Measurements from ENCODE around the gene MBD5.

The MBD5 gene

DNA sequence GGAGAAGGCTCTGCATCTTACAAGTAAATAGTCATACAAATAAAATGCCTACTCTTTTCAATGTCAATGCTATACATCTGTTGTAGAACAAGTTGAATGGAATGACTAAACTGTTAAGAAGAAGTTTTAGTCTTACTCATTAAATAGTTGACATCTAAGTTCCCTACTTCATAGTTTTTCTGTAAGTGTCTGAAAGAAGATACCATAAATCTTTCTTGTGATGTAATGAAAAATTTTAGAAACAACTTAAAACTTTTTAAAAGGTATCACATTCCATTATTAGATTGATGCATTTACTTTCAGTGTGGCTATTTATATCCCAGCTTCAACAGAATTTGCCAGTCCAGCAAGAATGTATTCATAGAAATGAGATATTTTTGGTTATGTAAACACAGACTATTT, 438.5 kb downstream of the MBD5 start:
- Histone ChIP-seq H3K27me3 (ENCODE audit: insufficient read depth, low read length) (no peaks in the 10 kb centered on the region), H3K9ac (ENCODE audit: low read depth, low read length) (no peak overlapping the region), H3K36me3 (ENCODE audit: insufficient read depth, low read length) (no peaks in the 10 kb centered on the region), H3K27ac (ENCODE audit: low read depth, low read length) (no peak overlapping the region), H3K4me1 (ENCODE audit: insufficient read depth, low read length) (no peaks in the 10 kb centered on the region), H3K4me3 (ENCODE audit: low read length) (no peak overlapping the region), H3K9me3 (ENCODE audit: insufficient read depth, low read depth, low read length) (no peaks in the 10 kb centered on the region)

DNA sequence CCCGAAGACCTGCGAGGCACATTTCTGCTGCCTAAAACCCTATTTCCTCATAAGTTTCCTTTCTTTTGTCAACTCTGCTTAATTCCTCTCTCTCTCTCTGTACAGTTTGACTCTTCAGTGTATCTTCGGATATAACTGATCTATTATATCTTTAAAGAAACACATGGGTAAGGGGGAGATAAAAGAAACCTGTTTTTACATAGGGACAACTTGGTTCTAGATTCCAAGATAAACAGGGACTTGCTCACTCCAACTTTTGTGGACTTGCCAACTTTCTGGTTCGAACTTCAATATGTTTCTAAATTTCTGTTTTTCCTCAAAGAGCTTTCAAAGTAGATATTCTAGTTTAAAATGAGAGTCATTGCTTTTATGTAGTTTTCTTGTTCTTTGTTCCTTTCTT, 441.0 kb downstream of the MBD5 start:
- no peak overlapping the region for H3K9ac ChIP-seq (ENCODE audit: low read depth, low read length)
- no peaks in the 10 kb centered on the region for H3K36me3 ChIP-seq (ENCODE audit: insufficient read depth, low read length)
- H3K27ac ChIP-seq (ENCODE audit: low read depth, low read length), result no peak overlapping the region
- no peaks in the 10 kb centered on the region for H3K9me3 ChIP-seq (ENCODE audit: insufficient read depth, low read depth, low read length)
- 95% methylated on average over 3 of the region's 4 CpGs for WGBS
- no peaks in the 10 kb centered on the region for H3K27me3 ChIP-seq (ENCODE audit: insufficient read depth, low read length)
- H3K4me3 ChIP-seq (ENCODE audit: low read length), result no peak overlapping the region
- no peaks in the 10 kb centered on the region for H3K4me1 ChIP-seq (ENCODE audit: insufficient read depth, low read length)

DNA sequence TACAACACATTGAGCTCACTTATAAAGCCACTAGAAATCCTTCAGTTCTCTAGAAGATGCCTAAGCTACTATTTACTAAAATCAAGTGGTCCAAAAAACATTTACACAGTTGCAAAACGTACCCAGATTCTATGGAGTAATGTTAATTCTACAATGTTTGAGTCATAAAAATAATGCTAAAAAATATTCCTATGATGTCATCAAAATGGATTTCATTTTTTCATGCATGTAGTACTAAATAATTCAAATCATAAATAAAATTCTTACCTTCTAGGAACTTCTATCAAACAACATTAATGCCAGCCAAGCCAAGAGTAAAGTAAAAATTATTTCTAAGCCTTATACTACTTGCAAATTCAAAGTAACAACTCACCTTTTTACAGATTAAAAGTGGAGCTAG, 454.7 kb downstream of the MBD5 start:
- Histone ChIP-seq H3K27ac (ENCODE audit: low read depth, low read length) (no peak overlapping the region), H3K36me3 (ENCODE audit: insufficient read depth, low read length) (no peaks in the 10 kb centered on the region), H3K4me3 (ENCODE audit: low read length) (no peak overlapping the region), H3K9ac (ENCODE audit: low read depth, low read length) (no peak overlapping the region), H3K27me3 (ENCODE audit: insufficient read depth, low read length) (no peaks in the 10 kb centered on the region), H3K4me1 (ENCODE audit: insufficient read depth, low read length) (no peaks in the 10 kb centered on the region), H3K9me3 (ENCODE audit: insufficient read depth, low read depth, low read length) (no peaks in the 10 kb centered on the region)
- WGBS, result no CpG with 5 or more reads among the region's 1 CpG

DNA sequence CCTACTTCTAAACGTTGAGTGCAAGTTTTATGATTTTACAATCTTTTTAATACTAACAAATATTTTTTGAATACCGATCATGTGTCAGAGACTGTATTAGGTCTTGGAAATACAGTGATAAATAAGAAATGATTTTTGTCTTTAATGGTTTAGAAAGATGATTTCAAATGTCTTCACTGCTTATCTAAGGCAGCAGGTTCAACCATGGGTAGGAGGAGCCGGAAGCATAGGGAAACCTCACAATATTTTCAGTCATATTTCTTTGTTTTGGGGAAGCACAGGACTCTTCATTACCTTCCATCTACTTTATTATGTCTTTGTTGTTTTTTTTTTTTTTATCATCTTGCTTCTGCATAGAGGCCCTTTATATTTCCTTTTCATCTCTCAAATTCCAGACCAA, 458.5 kb downstream of the MBD5 start:
- Histone ChIP-seq H3K27me3 (ENCODE audit: insufficient read depth, low read length) (no peaks in the 10 kb centered on the region), H3K36me3 (ENCODE audit: insufficient read depth, low read length) (no peaks in the 10 kb centered on the region), H3K4me3 (ENCODE audit: low read length) (no peak overlapping the region), H3K9me3 (ENCODE audit: insufficient read depth, low read depth, low read length) (no peaks in the 10 kb centered on the region), H3K9ac (ENCODE audit: low read depth, low read length) (no peak overlapping the region), H3K27ac (ENCODE audit: low read depth, low read length) (no peak overlapping the region), H3K4me1 (ENCODE audit: insufficient read depth, low read length) (no peaks in the 10 kb centered on the region)
- 93% methylated on average over 3 of the region's 3 CpGs for WGBS

DNA sequence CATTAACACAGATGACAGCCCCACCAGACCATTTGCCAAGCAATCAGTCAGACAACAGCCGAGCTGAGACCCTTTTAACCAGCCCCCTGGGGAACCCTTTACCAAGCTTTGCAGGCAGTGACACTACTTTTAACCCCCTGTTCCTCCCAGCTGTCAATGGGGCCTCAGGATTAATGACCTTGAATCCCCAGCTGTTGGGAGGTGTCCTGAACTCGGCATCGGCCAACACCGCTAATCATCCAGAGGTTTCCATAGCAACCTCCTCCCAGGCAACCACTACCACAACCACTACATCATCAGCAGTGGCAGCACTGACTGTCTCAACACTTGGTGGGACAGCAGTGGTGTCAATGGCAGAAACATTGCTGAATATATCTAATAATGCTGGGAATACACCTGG, 462.8 kb downstream of the MBD5 start:
- H3K4me1 ChIP-seq (ENCODE audit: insufficient read depth, low read length), result no peaks in the 10 kb centered on the region; the same call in 1 of the 2 replicates
- 87% methylated on average over 4 of the region's 4 CpGs for WGBS
- no peaks in the 10 kb centered on the region for H3K9me3 ChIP-seq (ENCODE audit: insufficient read depth, low read depth, low read length)
- no peak overlapping the region for H3K4me3 ChIP-seq (ENCODE audit: low read length)
- no peaks in the 10 kb centered on the region for H3K36me3 ChIP-seq (ENCODE audit: insufficient read depth, low read length)
- no peak overlapping the region for H3K9ac ChIP-seq (ENCODE audit: low read depth, low read length)
- H3K27ac ChIP-seq (ENCODE audit: low read depth, low read length), result no peak overlapping the region
- no peaks in the 10 kb centered on the region for H3K27me3 ChIP-seq (ENCODE audit: insufficient read depth, low read length)

DNA sequence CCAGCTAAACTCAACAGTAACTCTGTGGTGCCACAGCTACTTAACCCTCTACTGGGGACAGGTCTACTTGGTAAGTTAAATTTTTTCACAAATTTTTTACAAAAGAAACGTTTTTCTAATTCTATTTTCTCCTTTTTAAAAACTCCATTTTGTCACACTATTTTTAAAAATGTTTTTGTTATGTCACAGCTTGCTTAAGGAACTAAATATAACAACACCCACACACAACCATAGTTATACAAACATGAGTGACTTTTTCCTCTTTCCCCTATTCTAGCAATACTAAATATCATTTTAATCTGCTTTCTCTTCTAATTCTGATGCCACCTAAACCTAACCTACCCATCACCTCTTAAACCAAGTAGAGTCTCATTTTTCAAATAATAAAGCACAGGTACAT, 463.2 kb downstream of the MBD5 start:
- Histone ChIP-seq H3K4me3 (ENCODE audit: low read length) (no peak overlapping the region), H3K27ac (ENCODE audit: low read depth, low read length) (no peak overlapping the region), H3K36me3 (ENCODE audit: insufficient read depth, low read length) (no peaks in the 10 kb centered on the region), H3K9me3 (ENCODE audit: insufficient read depth, low read depth, low read length) (no peaks in the 10 kb centered on the region), H3K27me3 (ENCODE audit: insufficient read depth, low read length) (no peaks in the 10 kb centered on the region), H3K9ac (ENCODE audit: low read depth, low read length) (no peak overlapping the region), H3K4me1 (ENCODE audit: insufficient read depth, low read length) (no peaks in the 10 kb centered on the region; the same call in 1 of the 2 replicates)
- WGBS, result 100% methylated on average over 1 of the region's 1 CpG

DNA sequence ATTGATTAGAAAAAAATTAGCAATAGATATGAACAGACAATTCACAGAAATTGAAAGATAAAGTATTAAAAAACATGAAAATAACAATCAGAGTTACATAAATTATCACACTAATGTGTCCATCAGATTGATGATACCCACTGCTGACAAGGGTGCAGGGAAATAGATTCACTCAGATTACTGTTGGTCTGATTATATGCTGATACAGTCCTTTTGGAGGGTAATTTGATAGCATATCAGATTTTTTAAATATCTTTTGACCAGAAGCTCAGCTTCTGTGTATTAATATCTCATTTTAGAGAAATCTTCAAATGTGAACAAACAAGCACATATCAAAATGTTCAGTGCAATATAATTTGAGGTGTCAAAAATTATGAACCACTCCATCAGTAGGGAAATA, 465.8 kb downstream of the MBD5 start:
- no peaks in the 10 kb centered on the region for H3K27me3 ChIP-seq (ENCODE audit: insufficient read depth, low read length)
- no peak overlapping the region for H3K4me3 ChIP-seq (ENCODE audit: low read length)
- H3K36me3 ChIP-seq (ENCODE audit: insufficient read depth, low read length), result 0 out of 2 replicates have a peak, but pooled peaks cover 5% of the 10 kb centered on the region
- no peaks in the 10 kb centered on the region for H3K9me3 ChIP-seq (ENCODE audit: insufficient read depth, low read depth, low read length)
- no peaks in the 10 kb centered on the region; the same call in 1 of the 2 replicates for H3K4me1 ChIP-seq (ENCODE audit: insufficient read depth, low read length)
- no peak overlapping the region for H3K27ac ChIP-seq (ENCODE audit: low read depth, low read length)
- H3K9ac ChIP-seq (ENCODE audit: low read depth, low read length), result no peak overlapping the region

DNA sequence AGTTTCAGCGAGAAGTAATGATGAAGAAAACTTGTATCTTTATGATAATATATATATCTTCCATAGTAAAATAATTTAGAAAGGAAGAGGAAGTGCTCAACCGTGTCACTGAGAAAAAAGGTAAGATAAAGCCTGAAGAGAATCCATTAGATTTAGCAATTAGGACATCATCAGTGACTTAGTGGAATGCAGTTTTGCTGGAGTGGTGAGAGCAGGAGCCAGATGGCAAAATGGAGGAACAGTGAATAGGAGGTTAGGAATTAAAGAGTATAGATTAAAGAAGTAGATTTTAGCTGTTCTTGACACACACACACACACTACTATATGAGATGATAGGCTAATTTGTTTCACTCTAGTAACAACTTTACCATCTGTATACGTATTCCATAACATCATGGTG, 466.5 kb downstream of the MBD5 start:
- H3K4me3 ChIP-seq (ENCODE audit: low read length), result no peak overlapping the region
- no peaks in the 10 kb centered on the region; the same call in 1 of the 2 replicates for H3K4me1 ChIP-seq (ENCODE audit: insufficient read depth, low read length)
- WGBS, result 87% methylated on average over 2 of the region's 3 CpGs
- H3K9ac ChIP-seq (ENCODE audit: low read depth, low read length), result no peak overlapping the region
- H3K9me3 ChIP-seq (ENCODE audit: insufficient read depth, low read depth, low read length), result no peaks in the 10 kb centered on the region
- no peaks in the 10 kb centered on the region for H3K27me3 ChIP-seq (ENCODE audit: insufficient read depth, low read length)
- H3K36me3 ChIP-seq (ENCODE audit: insufficient read depth, low read length), result 0 out of 2 replicates have a peak, but pooled peaks cover 5% of the 10 kb centered on the region
- H3K27ac ChIP-seq (ENCODE audit: low read depth, low read length), result no peak overlapping the region

DNA sequence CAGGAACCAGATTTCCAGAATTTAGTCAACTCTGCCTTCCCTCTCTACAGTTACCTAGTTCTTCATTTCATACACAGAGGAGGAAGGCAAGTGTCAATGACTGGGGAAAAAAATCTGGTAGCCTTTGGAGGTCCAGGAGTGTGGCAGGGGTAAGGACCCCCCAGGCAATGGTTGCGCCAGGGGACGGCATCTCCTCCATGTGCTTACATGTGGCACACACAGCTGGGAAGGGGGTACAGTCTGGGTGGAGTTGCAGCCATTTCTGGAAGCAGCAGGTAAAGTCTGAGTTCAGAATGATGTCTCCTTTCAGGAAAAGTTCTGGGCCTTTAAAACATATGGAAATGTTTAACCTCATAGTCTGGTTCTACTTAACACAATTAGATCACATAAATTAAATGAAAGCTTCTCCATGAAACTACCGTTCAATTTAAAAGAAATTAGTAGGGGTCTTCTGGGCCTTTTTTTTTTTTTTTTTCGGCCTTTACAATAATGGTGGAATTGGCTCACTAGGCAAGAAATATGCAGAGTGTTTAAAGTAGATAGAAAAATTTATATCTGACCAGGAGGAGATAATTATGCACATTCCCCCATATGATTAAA, 470.0 kb downstream of the MBD5 start:
- Histone ChIP-seq H3K36me3 (ENCODE audit: insufficient read depth, low read length) (0 out of 2 replicates have a peak, but pooled peaks cover 5% of the 10 kb centered on the region), H3K9me3 (ENCODE audit: insufficient read depth, low read depth, low read length) (no peaks in the 10 kb centered on the region), H3K4me1 (ENCODE audit: insufficient read depth, low read length) (no peaks in the 10 kb centered on the region; the same call in 1 of the 2 replicates), H3K27me3 (ENCODE audit: insufficient read depth, low read length) (no peaks in the 10 kb centered on the region), H3K27ac (ENCODE audit: low read depth, low read length) (no peak overlapping the region), H3K9ac (ENCODE audit: low read depth, low read length) (no peak overlapping the region), H3K4me3 (ENCODE audit: low read length) (no peak overlapping the region)
- WGBS, result 91% methylated on average over 4 of the region's 4 CpGs

DNA sequence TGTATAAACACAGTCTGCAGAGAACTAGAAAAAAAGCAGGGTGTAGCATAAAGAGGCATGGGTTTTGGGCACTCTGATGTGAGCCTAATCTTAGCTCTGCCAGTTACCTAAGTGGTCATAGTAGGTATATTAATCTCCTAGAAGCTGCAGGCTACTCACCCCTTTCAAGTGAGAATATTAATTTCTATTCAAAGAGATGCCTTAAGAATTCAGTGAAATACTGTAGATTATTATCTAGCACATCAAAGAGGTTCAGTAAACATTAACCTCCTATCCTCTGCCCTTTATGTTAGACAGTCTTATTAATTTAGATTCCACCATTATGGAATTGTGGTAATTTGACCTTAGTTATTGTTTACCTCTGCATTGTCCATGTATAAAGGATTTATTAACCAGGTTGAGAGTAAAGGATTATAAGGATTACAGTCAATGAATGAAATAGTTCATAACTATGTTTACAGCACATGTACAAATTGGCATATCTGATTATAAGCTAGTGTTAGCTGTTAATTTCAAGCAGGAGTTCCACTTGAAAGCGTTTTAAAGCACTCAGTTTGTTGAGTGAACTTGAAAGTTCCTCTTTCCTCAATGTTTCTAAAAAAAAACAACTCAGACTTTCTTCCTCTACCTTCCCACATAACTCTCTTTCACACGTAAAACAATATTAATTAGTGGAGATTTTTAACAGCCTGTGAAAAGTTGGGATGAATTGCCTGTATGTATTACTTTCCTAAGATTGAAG, 473.1 kb downstream of the MBD5 start:
- 91% methylated on average over 1 of the region's 2 CpGs for WGBS
- Histone ChIP-seq H3K4me3 (ENCODE audit: low read length) (no peak overlapping the region), H3K36me3 (ENCODE audit: insufficient read depth, low read length) (0 out of 2 replicates have a peak, but pooled peaks cover 5% of the 10 kb centered on the region), H3K27me3 (ENCODE audit: insufficient read depth, low read length) (no peaks in the 10 kb centered on the region), H3K9me3 (ENCODE audit: insufficient read depth, low read depth, low read length) (no peaks in the 10 kb centered on the region), H3K9ac (ENCODE audit: low read depth, low read length) (no peak overlapping the region), H3K4me1 (ENCODE audit: insufficient read depth, low read length) (no peaks in the 10 kb centered on the region), H3K27ac (ENCODE audit: low read depth, low read length) (no peak overlapping the region)

DNA sequence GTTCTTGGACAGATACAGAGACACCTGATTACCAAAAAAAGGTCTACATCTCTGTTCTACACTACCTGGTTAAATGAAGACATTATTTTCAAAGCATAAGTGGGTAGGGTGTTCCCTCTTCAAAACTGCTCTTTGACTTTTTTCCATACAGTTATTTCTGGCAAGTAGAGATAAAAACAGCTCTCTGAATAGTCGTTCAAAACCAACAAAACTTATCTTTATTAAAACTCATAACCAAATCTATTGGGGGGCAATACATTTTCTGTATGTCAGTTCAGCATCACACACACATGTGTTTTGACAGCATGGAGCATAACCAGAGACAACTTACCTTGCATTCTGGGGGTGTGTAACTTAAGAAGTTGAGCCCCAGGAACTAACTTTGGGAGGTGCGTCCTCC, 474.7 kb downstream of the MBD5 start:
- no peaks in the 10 kb centered on the region for H3K4me1 ChIP-seq (ENCODE audit: insufficient read depth, low read length)
- no peaks in the 10 kb centered on the region for H3K36me3 ChIP-seq (ENCODE audit: insufficient read depth, low read length)
- no peak overlapping the region for H3K27ac ChIP-seq (ENCODE audit: low read depth, low read length)
- 91% methylated on average over 2 of the region's 2 CpGs for WGBS
- no peaks in the 10 kb centered on the region for H3K9me3 ChIP-seq (ENCODE audit: insufficient read depth, low read depth, low read length)
- H3K4me3 ChIP-seq (ENCODE audit: low read length), result no peak overlapping the region
- H3K27me3 ChIP-seq (ENCODE audit: insufficient read depth, low read length), result no peaks in the 10 kb centered on the region
- H3K9ac ChIP-seq (ENCODE audit: low read depth, low read length), result no peak overlapping the region
